HepG2 (cell line): ENCODE measurements around the gene PTH1R. TPM values are rescaled to one million over a fixed set of nuclear protein-coding genes. Genes with fewer than 3 reads are reported as not detected.

Experiments
- ATAC-seq: fragments of 200-7000 bp; cut with Tn5 transposase; 3 replicates; pipeline ENCODE4 v1.9.1; 2020; ENCODE audit warnings: mild to moderate bottlenecking, moderate library complexity
- BruUV-seq: library from RNA; stranded (reverse); fragments of 400-500 nt; replicated peaks from 2 replicates; lab custom pipeline; 2021; lab: Mats Ljungman, UMichigan
- CTCF ChIA-PET: fragments of 300-600 bp; formaldehyde crosslinking; extraction: SDS; loops from one replicate; lab custom pipeline; 2021; ENCODE audit warnings: low total read pairs, inconsistent platforms, low intra/inter-chr PET ratio; lab: Yijun Ruan, JAX
- POLR2A ChIA-PET: fragments of 350-600 bp; sonication (Branson Sonifier 250); formaldehyde crosslinking; loops from one replicate; lab custom pipeline; 2020; ENCODE audit warnings: antibody characterized with exemption, inconsistent platforms; lab: Yijun Ruan, JAX
- DNase-seq: peaks from one replicate; pipeline ENCODE4 v3.0.0-alpha.2; 2015; ENCODE audit warnings: low spot score
- FAIRE-seq: peaks from 3 replicates; lab custom pipeline; 2011; peaks lifted over from hg19 to GRCh38; lab: Jason Lieb, UNC
- H2AFZ ChIP-seq: one replicate; pipeline ENCODE4 v1.6.1; 2011; ENCODE audit warnings: low read length, inconsistent platforms
- H3K27ac ChIP-seq: fragments of 300-600 bp; 3 replicates; pipeline ENCODE4 v1.8.0; 2011; ENCODE audit warnings: mixed run types, mild to moderate bottlenecking, mixed read lengths, low read length, inconsistent platforms; ENCODE audit not compliant: insufficient read depth; ENCODE audit errors: extremely low read length
- H3K27me3 ChIP-seq, 2 experiments: fragments of 200-600 bp in 1 of 2; 2 replicates in 1 of 2; 3 replicates in 1 of 2; pipeline versions ENCODE4 v1.6.0 to v1.8.0; 2011; ENCODE audit warnings: low read length in 2 of 2, mild to moderate bottlenecking in 2 of 2, moderate library complexity in 2 of 2, inconsistent platforms in 1 of 2; ENCODE audit not compliant: insufficient read depth in 2 of 2, control insufficient read depth in 1 of 2
- H3K36me3 ChIP-seq, 2 experiments: fragments of 200-600 bp in 1 of 2; replicated peaks in 1 of 2; 2 replicates in 1 of 2; 3 replicates in 1 of 2; pipeline versions ENCODE4 v1.5.1 to v1.8.0; 2011; ENCODE audit warnings: low read length in 2 of 2, inconsistent platforms in 1 of 2; ENCODE audit not compliant: insufficient read depth in 2 of 2, control insufficient read depth in 1 of 2
- H3K4me1 ChIP-seq: 2 replicates; pipeline ENCODE4 v1.5.1; 2012; ENCODE audit warnings: low read length, inconsistent platforms; ENCODE audit not compliant: insufficient read depth
- H3K4me2 ChIP-seq: 2 replicates; pipeline ENCODE4 v1.6.0; 2011; ENCODE audit warnings: low read depth, low read length, inconsistent platforms
- H3K4me3 ChIP-seq, 3 experiments: fragments of 200-600 bp in 1 of 3; sonication (generic), shearing (Covaris generic) in 1 of 3; replicated peaks in 1 of 3; 2 replicates each; pipeline ENCODE4 v1.5.1; 2011 to 2016; ENCODE audit warnings: low read length in 3 of 3, inconsistent platforms in 2 of 3, low read depth in 2 of 3, mild to moderate bottlenecking in 2 of 3, control low read depth in 1 of 3, mixed read lengths in 1 of 3; ENCODE audit not compliant: insufficient read depth in 1 of 3
- H3K79me2 ChIP-seq: one replicate; pipeline ENCODE4 v1.6.1; 2011; ENCODE audit warnings: low read length, inconsistent platforms; ENCODE audit not compliant: insufficient read depth
- H3K9ac ChIP-seq: 2 replicates; pipeline ENCODE4 v1.6.0; 2011; ENCODE audit warnings: mild to moderate bottlenecking, low read depth, low read length, inconsistent platforms; ENCODE audit not compliant: insufficient read depth
- H3K9me3 ChIP-seq: 2 replicates; pipeline ENCODE4 v1.5.1; 2012; ENCODE audit warnings: mild to moderate bottlenecking, low read length
- H4K20me1 ChIP-seq: 2 replicates; pipeline ENCODE4 v1.6.0; 2011; ENCODE audit warnings: inconsistent platforms, mild to moderate bottlenecking, low read length, moderate library complexity; ENCODE audit not compliant: insufficient read depth
- HNRNPH1 ChIP-seq: fragments of 200-400 bp; formaldehyde crosslinking; optimal IDR thresholded peaks from 2 replicates; pipeline ENCODE3; 2017; ENCODE audit warnings: mild to moderate bottlenecking, low read depth, low read length
- HOXD1 ChIP-seq: sonication (generic); formaldehyde crosslinking; IDR thresholded peaks from 2 replicates; pipeline ENCODE4 v1.5.0; 2020; ENCODE audit warnings: missing genetic modification reagents
- LRRFIP1 ChIP-seq: sonication (generic); formaldehyde crosslinking; conservative IDR thresholded peaks from 2 replicates; pipeline ENCODE4 v1.4.0; 2020; ENCODE audit warnings: missing genetic modification reagents
- PHF8 ChIP-seq: sonication (generic); formaldehyde crosslinking; IDR thresholded peaks from 2 replicates; pipeline ENCODE4 v1.5.0; 2020; ENCODE audit warnings: missing genetic modification reagents
- PRDM4 ChIP-seq: sonication (generic); formaldehyde crosslinking; IDR thresholded peaks from 2 replicates; pipeline ENCODE4 v1.9.0; 2021; ENCODE audit warnings: missing genetic modification reagents, borderline replicate concordance
- PREB ChIP-seq: sonication (generic); formaldehyde crosslinking; IDR thresholded peaks from 2 replicates; pipeline ENCODE4 v1.4.0; 2020; ENCODE audit warnings: missing genetic modification reagents
- SNAPC2 ChIP-seq: sonication (generic); formaldehyde crosslinking; IDR thresholded peaks from 2 replicates; pipeline ENCODE4 v1.8.1; 2022; ENCODE audit warnings: mild to moderate bottlenecking, missing genetic modification reagents
- TP53 ChIP-seq: sonication (generic); formaldehyde crosslinking; conservative IDR thresholded peaks from 2 replicates; pipeline ENCODE4 v1.4.0; 2020; ENCODE audit warnings: missing genetic modification reagents
- ZBTB39 ChIP-seq: sonication (generic); formaldehyde crosslinking; IDR thresholded peaks from 2 replicates; pipeline ENCODE4 v1.5.0; 2020; ENCODE audit warnings: missing genetic modification reagents
- ZNF484 ChIP-seq: sonication (generic); formaldehyde crosslinking; IDR thresholded peaks from 2 replicates; pipeline ENCODE4 v1.5.1; 2020; ENCODE audit warnings: mild to moderate bottlenecking, low read depth, missing genetic modification reagents, borderline replicate concordance
- ZNF607 ChIP-seq: sonication (generic); formaldehyde crosslinking; IDR thresholded peaks from 2 replicates; pipeline ENCODE4 v1.5.1; 2020; ENCODE audit warnings: missing genetic modification reagents, mild to moderate bottlenecking, borderline replicate concordance
- ZNF710 ChIP-seq: sonication (generic); formaldehyde crosslinking; IDR thresholded peaks from 2 replicates; pipeline ENCODE4 v1.5.0; 2020; ENCODE audit warnings: mild to moderate bottlenecking, missing genetic modification reagents, borderline replicate concordance
- ZNF773 ChIP-seq: sonication (generic); formaldehyde crosslinking; IDR thresholded peaks from 2 replicates; pipeline ENCODE4 v1.4.0; 2020; ENCODE audit warnings: missing genetic modification reagents, borderline replicate concordance
- ZSCAN22 ChIP-seq: sonication (generic); formaldehyde crosslinking; IDR thresholded peaks from 2 replicates; pipeline ENCODE4 v1.4.0; 2020; ENCODE audit warnings: mild to moderate bottlenecking, missing genetic modification reagents
- WGBS: methylation state at CpG from one replicate; pipeline ENCODE4 v1.1.6; 2017; ENCODE audit warnings: low lambda C conversion rate; 5-methylcytosine and 5-hydroxymethylcytosine counted together
- in situ Hi-C: cut with HindIII; loops from 2 replicates; pipeline ENCODE4 v1.10.0; 2017; ENCODE audit warnings: low pct_unique_long_range_greater_than_20kb; ENCODE audit not compliant: extremely low pct_ligation_motif_present
- intact Hi-C: fragments of 100-400 bp; cut with micrococcal nuclease; formaldehyde crosslinking; loops from one replicate; pipeline ENCODE4 v1.10.0; 2022; ENCODE audit not compliant: unreplicated experiment
- polyA plus RNA-seq, 8 experiments: library from polyadenylated mRNA; depleted of rRNA in 3 of 8; stranded (reverse) in 7 of 8; unstranded in 1 of 8; fragments of >200 nt; fragmentation: Illumina TruSeq in 4 of 8; extraction: Trizol in 4 of 8; gene quantifications; 2 replicates each; pipeline versions ENCODE4 v1.2.1 to v1.2.3, GENCODE V29; 2011 to 2016; ENCODE audit warnings: low read depth in 4 of 8, missing spikeins in 1 of 8, mixed read lengths in 1 of 8; ENCODE audit not compliant: insufficient read depth in 1 of 8
- total RNA-seq, 5 experiments: library from RNA; depleted of rRNA; stranded (reverse); fragments of >200 nt; fragmentation: Illumina TruSeq; extraction: Trizol; gene quantifications; 2 replicates each; pipeline ENCODE4 v1.2.3, GENCODE V29; 2016; ENCODE audit warnings: low read depth in 1 of 5

Gene PTH1R
- total and polyA plus RNA-seq, 2 of the 13 experiments (the other 11 are each of a cell fraction or from before 2014, with no cell fraction given): not detected

- DNase-seq: no peak
- Histone ChIP-seq H3K27ac (no peak overlapping the region), H3K4me3 (no peak overlapping the region), H3K4me1 (peaks cover 18% of the 10 kb centered on the region), H3K9ac (no peak overlapping the region), H3K27me3 (peaks cover 20 to 78% of the 10 kb centered on the region in 2 experiments), H3K79me2 (no peaks in the 10 kb centered on the region), H3K36me3 (no peaks in the 10 kb centered on the region), H3K9me3 (no peaks in the 10 kb centered on the region), H2AFZ (no peak overlapping the region), H4K20me1 (peaks cover 6% of the 10 kb centered on the region; the same call in 1 of the 2 replicates), H3K4me2 (no peak overlapping the region)
- BruUV-seq: no TSS peak
- FAIRE-seq: no peak
- CTCF ChIA-PET: no interaction called here
- no peak for ATAC-seq
- intact Hi-C loops: no loop called here
- 29% methylated on average over 7 of the region's 7 CpGs for WGBS
- in situ Hi-C loops: no loop called here
- POLR2A ChIA-PET: no interaction called here
- TF ChIP-seq PRDM4 (no peak), HOXD1 (no peak), TP53 (CRISPR knock-in tag) (no peak), PREB (CRISPR knock-in tag) (no peak), HNRNPH1 (no peak), ZNF484 (CRISPR knock-in tag) (no peak), PHF8 (no peak), ZBTB39 (CRISPR knock-in tag) (no peak), LRRFIP1 (CRISPR knock-in tag) (no peak), SNAPC2 (CRISPR knock-in tag) (no peak), ZNF710 (CRISPR knock-in tag) (no peak), ZSCAN22 (CRISPR knock-in tag) (no peak), ZNF773 (no peak), ZNF607 (CRISPR knock-in tag) (no peak)
Measured at GRCh38 chr3:46887980-46888494, 10.5 kb downstream of the PTH1R start.
